GM21423 (cell line): ENCODE data around the gene MLPH.

Source experiments
- ATAC-seq: cut with Tn5 transposase; IDR thresholded peaks from one replicate; pipeline ENCODE4 v1.9.1; 2021; ENCODE audit warnings: mild to moderate bottlenecking, moderate library complexity; ENCODE audit not compliant: unreplicated experiment

MLPH gene

DNA sequence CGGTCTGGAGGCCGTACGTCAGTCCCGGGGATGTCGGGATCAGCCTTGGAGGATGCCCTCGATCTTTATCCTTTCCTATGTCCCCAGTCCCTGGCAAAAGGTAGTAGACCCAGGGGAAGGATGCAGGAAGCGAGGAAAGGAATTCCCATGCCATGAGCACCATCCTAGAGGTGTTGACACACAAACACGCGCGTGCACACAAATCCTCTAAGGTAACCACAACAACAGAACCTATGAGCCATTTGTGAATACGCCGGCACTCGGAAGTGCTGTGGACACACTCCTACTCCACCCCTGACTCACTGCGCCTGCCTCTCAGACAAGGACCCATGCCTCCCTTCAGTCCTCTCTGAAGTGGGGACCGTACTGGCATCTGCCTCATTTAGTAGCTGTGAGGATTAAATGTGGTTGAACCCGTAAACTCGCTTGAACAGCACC lies 11.3 kb upstream of the MLPH start:
- peak; percentile 9 for ATAC-seq

DNA sequence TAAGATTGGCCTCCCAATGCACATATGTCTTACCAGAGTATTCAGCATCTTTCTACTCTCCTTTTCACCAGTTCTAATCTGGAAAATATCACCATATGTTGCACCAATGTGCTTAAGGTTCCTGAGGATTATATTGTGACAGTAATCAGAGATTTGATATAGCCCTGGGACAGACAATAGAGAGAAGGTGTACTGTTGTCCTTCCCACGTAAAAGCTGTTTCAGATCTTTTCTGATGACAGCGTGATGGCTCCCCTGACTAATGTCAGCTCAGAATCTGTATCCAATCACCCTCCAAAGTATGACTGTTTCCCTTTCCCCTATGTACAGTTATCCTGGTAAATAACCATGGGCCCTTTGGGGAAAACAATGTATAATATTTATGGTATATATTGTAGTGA lies 9.0 kb upstream of the MLPH start:
- ATAC-seq, result no peak

DNA sequence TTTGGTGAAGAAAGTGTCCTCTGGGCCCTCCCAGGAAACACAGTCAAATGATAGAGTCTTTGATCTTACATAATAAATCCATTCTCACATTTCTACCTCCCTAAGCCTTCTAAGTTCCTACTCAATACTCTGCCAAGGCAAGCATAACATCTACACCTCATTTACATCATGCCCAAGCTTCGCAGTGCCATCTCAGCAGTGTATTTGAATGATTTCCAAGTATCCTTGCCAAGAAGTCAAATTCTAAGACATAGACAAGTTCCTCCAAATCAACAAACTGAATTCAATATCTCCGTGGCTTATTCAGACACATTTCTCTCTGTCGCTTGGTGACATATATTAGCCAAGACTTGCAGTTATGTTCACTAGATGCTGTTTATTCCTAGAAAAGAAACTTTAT lies 8.1 kb upstream of the MLPH start:
- ATAC-seq, result no peak

DNA sequence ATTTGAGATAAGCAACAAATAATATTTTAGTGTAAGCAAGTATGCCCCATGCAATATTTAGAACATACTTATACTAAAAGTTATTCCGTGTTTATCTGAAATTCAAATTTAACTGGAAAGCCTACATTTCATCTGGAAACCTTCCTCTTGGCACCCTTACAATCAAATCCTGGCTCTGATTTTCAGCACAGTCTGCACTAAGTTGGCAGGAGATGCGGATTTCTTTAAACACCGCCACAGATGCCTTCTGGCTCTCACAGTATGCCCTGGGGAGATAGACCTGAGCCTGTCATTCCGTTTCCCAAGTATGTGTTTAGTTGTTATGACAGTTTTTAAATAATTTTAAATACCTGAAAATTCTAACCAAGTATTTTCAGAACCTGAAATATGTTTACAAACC lies 7.3 kb upstream of the MLPH start:
- ATAC-seq, result no peak

DNA sequence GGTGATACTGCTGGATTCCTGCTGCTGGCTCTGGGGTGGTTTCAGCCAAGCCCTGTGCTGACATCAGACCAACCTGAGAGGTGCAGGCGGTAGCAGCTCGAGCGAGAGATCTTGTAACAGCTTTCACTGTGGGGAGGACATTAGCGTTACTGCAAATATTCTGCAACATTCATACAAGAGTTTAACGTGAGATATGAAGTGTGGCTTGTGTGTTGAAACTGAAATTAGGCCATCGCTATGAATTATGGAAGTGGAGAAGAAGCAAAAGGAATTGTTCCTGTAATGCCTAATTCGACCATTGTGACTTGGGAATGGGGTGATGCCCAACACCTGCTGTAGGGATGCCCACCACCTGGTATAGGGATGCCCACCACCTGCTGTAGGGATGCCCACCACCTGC lies 6.5 kb upstream of the MLPH start:
- ATAC-seq, result no peak

DNA sequence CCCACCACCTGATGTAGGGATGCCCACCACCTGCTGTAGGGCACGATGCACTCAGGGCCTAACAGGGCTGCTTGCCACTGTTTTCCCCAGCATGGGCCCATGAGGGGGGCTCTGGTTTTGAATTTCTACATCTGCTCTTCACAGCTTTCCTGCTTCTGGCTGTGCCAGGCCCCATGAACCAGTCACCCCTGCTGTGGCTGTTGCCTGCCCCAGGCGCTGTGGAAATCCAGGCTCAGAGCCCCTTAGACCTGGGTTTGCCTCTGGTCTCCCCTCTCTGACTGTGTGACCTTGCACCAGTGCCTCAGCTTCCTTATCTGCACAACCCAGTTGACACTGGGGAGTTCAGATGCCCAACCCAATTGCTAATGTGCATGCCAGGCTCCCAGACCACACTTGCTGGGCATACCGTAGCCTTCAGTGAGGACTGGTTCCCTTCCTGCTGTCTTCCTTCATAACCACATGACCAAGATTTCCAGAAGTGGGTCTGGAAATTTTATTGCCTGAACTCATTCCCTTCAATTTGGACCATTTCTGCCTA lies 6.0 kb upstream of the MLPH start:
- ATAC-seq, result no peak

DNA sequence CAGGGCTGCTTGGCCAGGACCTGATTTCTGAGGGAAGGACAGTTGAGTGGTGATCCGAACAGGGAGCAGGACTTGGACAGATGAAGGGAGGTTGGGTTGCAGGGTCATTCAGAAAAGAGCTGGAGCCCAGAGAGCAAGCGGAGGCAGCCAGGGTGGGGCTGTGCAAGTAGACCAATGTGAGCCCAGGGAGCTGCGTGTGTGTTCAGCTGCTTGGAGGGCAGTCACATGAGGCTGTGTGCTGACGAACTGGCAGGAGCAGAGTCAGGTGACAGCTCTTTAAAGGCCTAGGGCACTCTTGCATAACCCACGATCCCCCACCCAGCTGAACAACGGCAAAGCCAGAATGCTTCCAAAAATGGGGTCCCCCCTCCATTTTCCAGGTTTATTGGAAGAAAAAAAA lies 4.6 kb upstream of the MLPH start:
- no peak for ATAC-seq

DNA sequence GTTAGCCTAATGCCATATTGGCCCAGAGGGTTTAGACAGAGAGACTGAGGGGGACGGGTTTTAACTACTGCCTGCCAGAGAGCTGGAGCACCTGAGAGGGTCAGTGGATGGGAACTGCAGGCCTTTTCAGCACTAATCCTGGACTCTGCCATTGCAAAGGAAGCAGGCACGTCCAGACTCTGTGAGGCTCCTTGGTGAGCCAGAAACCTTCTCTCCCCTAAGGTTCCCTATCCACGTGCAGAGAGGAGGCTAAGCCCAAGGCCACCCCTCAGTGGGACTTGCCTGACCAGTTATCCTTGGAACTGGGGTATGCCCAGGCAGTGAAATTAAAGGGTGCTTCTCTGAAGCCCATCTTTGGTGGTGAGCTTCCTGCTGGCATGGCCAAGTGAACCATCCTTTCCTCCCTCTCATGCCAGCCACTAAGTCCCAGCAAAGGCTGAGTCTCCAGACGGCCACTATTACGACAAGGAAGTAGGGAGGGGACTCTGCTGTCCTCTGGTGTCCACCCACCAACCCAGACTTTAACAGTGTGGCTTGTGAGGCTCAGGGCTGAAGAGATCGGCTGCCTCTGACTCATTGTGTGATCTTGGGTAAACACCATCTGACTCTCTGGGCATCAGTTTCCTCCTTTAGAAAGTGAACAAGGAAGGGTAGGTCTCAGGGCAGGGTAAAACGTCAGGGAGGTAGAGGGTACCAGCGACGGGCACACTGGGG lies 3.9 kb upstream of the MLPH start:
- ATAC-seq, result no peak

DNA sequence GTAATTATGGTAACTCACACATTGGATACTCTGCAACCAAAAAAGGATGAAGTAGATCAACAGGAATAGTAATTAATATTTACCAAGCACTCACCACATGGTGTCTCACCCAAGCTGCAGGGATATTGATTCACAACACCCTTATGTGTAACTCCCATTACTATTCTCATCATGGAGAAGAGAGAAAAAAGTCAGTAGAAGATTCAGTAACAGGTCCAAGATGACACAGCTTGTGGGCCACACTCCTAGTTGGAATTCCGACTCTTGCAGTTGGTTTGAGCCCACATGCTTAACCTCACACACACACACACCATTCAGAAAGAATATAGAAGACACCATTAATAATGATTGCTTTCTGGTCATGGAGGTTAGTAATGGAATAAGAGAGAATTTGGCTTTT lies 1.7 kb upstream of the MLPH start:
- ATAC-seq, result no peak

DNA sequence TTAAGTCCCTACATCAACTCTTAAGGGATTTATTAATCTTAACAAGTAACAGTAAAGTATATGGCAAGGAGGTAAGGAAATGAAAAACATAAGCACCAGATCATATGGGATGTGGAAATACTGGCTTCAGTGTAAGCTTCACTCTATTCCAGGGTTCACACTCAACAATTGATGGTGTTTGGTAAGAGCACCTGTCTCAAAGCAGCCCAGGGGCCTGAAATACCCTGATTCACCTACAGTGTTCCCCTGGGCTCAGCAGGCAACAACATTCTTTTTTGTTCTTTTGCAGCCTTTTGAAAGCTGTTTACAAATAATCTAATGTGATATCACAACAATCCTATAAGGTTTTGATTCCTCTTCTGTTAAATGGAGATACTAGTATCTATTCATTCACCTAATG lies 1.2 kb upstream of the MLPH start:
- no peak for ATAC-seq

DNA sequence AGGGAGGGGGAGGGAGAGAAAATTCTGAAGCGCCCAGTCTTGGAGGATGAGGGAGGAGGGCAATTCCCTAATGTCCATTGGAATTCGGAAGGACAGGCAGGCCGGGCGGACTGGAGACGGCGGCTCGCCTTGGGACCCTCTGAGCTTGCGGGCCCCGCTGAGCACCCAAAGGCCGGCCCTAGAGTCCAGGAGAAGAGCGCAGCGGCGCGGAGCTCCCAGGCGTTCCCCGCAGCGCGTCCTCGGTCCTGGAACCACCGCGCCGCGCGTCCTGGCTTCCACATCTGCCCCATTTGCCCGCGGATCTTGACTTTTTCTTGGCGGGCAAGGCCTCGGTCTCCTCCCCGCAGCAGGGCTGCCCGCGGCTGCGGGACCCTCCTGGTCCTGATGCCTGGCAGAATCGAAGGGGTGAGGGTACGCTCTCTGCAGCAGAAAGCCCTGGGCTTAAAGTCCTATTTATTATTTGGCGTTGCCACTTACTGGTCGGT lies 675 bp upstream of the MLPH start:
- no peak for ATAC-seq

DNA sequence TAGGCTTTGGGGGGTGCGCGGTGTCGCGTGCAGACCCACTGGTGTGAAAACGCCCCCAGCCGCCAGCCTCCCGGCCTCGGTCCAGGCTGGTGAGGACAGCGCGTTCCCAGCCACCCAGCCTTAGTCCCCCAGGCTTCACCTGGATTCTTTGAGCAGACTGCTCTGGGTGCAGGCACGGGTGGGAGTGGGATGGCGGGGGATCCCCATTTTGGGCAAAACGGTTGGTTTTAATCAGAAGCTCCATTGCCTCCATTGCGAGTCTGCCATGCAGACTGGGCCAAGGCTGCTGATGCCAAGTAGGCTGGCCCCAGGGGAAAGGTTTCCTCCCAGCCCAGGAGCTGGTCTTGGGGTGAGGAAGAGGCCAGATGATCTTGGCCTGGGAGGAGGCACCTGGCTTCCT lies 445 bp downstream of the MLPH start:
- ATAC-seq, result no peak

DNA sequence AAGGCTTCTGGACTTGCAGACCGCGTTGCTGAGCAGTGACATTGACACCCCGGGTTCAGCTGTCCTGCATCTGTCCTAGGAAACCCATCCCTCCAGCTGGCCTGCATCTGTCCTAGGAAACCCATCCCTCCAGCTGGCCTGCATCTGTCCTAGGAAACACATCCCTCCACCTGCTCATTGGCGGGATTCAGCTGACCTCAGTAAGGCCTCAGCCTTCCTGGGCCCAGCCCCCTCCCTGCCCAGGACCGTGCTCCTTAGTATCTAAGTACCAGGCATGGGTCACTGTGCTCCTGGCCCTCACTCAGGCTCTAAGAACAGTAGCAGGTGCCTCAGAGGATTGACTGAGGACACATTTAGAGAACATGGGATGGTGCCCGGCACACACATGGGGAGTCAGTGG lies 1.2 kb downstream of the MLPH start:
- ATAC-seq, result no peak

DNA sequence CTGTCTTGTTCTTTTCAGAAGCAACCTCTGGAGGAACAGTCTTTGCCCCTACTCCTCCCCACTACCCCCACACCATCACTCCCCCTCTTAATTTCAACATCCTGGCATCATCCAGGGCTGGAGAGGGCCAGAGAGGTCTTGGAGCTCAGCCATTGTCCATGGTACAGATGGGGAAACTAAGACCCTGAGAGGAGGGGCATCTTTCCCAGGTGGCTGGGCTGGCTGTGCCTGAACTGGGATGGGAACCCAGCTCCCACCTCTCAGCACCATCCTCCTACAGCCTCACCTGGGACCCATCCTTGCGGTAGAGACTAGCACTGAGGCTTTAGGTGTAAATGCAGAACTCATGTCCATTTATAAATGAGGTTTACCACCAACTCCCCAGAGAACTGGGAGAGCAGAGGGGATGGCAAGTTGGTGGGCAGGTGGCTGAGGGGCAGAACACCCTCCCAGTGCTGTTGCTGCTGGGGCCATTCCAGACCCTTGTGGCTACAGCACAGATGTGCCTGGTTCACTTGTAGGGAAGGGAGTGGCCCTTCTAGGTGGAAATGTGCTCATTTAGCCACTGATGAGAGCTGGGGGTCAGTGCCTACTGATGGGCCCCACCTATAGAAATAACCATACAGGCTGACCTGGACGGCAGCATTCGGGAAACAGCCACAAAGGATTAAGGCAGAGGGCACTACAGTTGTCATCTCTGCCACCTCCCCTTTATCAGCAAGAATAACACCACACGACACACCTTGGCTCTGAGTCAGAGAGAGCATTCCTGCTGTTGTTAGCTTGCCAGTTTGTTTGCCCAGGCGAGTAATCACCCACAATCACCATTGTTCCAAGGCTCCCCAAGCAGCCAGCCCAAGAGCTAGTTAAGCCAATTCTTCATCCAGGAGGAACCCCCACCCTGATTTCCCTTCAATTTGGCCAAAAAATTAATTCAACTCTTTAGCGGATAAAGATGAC lies 2.1 kb downstream of the MLPH start:
- ATAC-seq, result no peak

DNA sequence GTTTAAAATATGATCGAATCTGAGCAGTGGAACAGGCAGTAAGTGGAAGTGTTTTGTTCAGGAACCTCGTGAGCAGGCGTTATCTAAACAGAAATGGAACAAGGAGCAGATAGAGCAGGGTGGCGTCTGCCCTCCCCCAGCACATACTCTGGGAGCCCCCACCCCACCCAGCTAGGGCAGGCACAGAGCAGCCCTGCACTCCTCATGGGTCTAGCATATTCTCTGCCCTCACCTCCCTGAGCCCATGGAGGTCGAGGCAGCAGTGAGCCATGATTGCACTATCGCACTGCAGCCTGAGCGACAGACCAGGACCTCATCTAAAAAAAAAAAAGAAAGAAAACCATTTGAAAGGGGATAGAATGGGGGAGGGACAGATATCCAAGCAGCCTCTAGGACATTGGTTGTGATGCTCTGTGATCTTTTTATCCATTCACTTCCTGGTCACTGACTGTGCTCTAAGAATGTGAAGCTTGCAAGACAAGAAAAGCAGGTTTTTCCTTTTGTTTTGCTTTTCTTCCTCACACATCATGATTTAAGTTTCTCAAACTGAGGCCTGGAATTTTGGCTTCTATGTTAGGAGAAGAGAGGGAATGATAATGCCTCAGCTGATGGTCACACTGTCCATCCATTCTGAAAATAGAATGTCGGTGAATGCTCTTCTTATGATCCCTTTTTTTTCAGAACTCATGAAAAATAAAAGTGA lies 3.1 kb downstream of the MLPH start:
- ATAC-seq, result no peak

DNA sequence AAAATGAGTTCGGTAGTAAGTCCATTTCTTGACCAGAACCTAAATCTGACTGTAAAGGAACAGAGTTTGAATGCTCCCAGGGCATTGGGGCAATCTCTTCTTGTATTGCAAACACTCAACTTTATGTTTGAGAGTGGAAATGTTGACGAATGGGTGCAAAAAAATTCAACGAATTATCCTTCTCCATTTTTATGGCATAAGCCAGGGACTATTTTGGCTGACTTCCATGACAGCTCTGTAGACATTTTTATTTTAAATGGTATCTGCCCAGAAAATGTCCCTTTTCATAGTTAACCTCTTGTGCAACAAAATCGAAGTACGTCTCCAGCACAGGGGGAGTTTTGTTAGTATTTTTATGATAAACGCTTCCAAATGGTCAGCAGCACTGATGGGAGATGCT lies 3.7 kb downstream of the MLPH start:
- no peak for ATAC-seq

DNA sequence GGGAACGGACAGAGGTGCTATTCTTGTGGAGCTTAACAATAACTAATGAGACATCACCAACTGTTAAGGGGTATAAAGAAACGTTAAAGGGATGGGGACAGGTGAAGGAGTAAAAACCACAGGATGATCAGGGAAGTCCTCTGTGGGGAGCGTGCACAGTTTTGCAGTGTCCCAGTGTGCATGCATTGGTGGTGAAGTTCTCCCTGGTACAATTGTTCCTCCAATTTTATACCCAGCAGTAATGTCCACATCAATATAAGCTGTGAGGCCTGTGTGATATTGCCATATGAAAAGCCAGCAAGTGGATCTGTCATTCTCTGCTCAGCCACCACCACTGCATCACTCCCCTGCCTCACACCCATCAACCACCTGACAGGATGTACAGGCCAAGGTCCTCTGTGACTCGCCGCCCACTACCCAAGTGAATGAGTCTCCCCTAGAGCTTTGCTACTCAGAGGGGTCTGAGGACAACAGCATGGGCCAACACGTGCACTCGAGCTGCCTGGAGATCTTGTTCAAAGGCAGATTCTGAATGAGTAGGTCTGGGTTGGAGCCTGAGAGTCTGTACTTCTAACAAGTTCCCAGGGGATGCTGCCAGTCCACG lies 4.6 kb downstream of the MLPH start:
- no peak for ATAC-seq

DNA sequence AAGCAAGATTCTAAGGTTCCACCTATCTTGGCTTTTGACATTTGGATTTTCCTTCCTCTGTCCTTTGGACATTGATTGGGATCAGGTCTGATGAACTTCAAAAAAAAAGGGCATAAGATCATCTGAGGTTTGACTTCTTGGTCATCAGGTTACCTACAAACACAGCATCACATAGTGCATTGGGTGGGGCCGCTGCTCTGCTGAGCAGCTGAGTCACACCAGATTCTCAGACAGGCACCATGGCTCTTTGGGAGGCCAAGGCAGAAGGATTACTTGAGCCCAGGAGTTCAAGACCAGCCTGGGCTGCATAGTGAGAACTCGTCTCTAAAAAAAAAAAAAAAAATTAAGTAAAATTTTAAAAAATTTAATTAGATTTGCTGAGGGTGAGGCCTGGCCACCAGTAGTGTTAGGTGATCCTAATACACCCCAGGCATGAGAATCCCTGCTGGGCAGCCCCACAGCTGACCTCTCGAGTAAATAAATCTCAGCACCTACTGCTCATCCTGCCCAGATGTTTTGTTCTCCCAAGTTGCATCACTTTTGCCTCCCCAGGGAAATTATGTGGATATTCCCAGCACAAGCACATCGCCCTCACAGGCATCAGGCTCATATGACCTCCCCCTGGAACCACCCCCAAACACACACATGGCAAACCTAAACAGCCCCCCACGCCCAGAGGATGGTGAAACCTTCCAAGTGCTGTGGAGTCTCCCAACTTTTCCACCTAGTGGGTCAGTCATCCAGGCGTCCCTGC lies 5.3 kb downstream of the MLPH start:
- ATAC-seq, result no peak

DNA sequence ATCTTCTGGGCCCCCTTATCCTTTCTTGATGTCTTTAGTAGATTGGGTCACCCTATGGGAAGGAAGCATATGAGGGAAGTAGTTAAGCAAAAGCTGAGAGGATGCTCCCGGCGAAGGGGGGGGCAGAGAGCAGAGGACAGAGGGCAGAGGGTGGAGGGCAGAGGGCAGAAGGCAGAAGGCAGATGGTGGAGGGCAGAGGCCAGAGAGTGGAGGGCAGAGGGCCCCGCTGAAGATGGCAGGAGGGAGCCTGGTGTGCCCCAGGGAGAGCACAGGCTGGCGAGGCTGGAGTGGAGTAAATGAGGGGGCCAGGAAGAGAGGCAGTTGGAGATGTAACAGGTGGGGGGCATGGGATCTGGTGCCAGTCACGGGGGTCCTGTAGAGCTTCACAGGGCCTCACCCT lies 7.0 kb downstream of the MLPH start:
- no peak for ATAC-seq

DNA sequence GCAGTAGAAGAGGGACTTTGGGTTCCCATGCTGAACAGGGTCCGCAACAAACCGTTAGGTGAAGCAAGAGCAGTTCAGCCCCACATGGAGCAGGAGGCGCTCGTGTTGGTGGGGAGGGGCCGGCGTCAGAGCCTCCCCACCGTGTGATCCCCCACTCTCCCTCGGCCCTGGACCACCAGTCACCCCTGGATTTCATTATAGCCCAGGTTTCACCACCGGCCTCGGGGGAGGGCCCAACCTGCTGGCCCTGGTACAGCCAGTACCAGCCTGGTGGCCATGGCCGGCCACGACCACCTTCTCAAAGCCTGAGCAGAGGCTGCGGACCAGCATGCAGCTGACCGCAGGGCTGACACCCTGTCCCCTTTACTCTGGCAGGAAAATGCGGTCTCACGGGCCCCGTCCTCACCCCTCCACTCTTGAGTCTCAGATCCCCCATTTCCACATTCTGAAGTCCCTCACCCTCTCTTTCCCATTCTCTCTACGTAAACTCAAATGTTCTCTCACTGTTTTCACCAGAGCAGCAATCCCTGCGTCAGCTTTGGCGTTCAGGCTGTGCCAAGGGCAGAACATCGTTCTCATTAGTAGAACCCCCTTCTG lies 8.6 kb downstream of the MLPH start:
- no peak for ATAC-seq
